HG03066 (cell line): ENCODE data around the gene ZCCHC24.

Experiments used
- ATAC-seq: cut with Tn5 transposase; IDR thresholded peaks from one replicate; pipeline ENCODE4 v1.9.1; 2021; ENCODE audit warnings: low read depth; ENCODE audit not compliant: unreplicated experiment

The ZCCHC24 gene

GRCh38 chr10:79401015-79401921 is 44.2 kb downstream of the ZCCHC24 start:
- no peak for ATAC-seq

- no peak for ATAC-seq
These were observed 45.0 kb downstream of the ZCCHC24 start for GRCh38 chr10:79400146-79401004.

GRCh38 chr10:79399223-79399831 is 46.1 kb downstream of the ZCCHC24 start:
- ATAC-seq = no peak

GRCh38 chr10:79398642-79399041 is 46.8 kb downstream of the ZCCHC24 start:
- no peak for ATAC-seq

GRCh38 chr10:79397575-79398303 is 47.7 kb downstream of the ZCCHC24 start:
- ATAC-seq = no peak

- ATAC-seq = no peak
These were observed 48.4 kb downstream of the ZCCHC24 start for GRCh38 chr10:79397051-79397450.

- ATAC-seq = no peak
These were observed 48.9 kb downstream of the ZCCHC24 start for GRCh38 chr10:79396520-79396919.

GRCh38 chr10:79394664-79395063 is 50.8 kb downstream of the ZCCHC24 start:
- ATAC-seq = no peak

- ATAC-seq = no peak
These were observed 51.4 kb downstream of the ZCCHC24 start for GRCh38 chr10:79393924-79394610.

- no peak for ATAC-seq
These were observed 52.1 kb downstream of the ZCCHC24 start for GRCh38 chr10:79393221-79393923.

- no peak for ATAC-seq
These were observed 52.8 kb downstream of the ZCCHC24 start for GRCh38 chr10:79392506-79393176.

- no peak for ATAC-seq
These were observed 53.4 kb downstream of the ZCCHC24 start for GRCh38 chr10:79392020-79392398.

GRCh38 chr10:79391231-79392019 is 54.0 kb downstream of the ZCCHC24 start:
- no peak for ATAC-seq

GRCh38 chr10:79390551-79391229 is 54.7 kb downstream of the ZCCHC24 start:
- ATAC-seq = no peak

- no peak for ATAC-seq
These were observed 55.4 kb downstream of the ZCCHC24 start for GRCh38 chr10:79390057-79390456.

- no peak for ATAC-seq
These were observed 57.2 kb downstream of the ZCCHC24 start for GRCh38 chr10:79387974-79388850.
